ENCODE results near the gene GP9. TPM values are rescaled to one million over a fixed set of nuclear protein-coding genes. Genes with fewer than 3 reads are reported as not detected.

GP9 gene
- total and polyA plus RNA-seq, 9 of the 15 experiments (the other 6 are each of a cell fraction or from before 2014, with no cell fraction given) = not detected

DNA sequence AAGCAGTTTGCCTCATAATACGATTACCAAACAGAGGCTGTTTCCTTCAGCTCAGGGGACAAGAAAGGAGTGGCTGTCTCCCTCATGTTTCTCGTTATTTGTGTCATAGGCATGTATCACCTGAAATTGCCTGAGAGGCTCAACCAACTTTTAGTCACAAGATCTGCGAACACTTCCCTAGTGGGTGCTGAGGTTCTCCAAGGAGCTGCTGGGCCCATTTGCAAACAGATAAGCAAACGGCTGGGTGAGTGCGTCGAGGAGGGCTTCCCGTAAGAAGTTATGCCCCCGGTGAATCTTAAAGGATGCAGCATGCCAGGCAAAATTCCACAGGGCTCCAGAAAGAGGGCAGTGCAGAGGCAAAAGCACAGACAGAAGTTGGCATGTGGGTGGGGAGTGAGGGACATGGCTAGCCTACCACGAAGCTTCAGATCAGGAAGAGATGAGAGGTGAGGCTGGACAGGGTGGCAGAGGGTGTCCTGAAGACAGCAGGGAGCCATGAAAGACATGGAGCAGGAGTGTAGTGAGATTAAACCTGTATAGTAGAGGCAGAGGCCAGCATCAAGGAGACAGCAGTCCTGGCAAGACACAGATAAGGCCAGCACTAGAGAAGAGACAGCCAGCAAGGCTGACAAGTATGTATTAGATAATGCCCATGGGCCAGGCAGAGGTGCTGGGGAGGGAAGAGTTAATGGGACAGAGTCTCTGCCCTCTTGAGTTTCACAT, 4.0 kb upstream of the GP9 start (continued):
- TF ChIP-seq ZHX1 (conservative IDR thresholded peaks at IDR 0.05; ENCODE audit: low read length) (no peak), CBFA2T3 (IDR thresholded peaks at IDR 0.05) (peak; percentile 92), STAT5A (IDR thresholded peaks at IDR 0.05; ENCODE audit: borderline replicate concordance, low read length) (0 out of 2 replicates have a peak, but pooled peaks have one; percentile 33), MAFF (IDR thresholded peaks at IDR 0.05; ENCODE audit: low read length) (no peak), ZBTB8A (IDR thresholded peaks at IDR 0.05; ENCODE audit: partially characterized antibody) (no peak), TEAD4 (IDR thresholded peaks at IDR 0.05; ENCODE audit: low read length) (peak; percentile 71), TEAD4 (CRISPR knock-in tag; IDR thresholded peaks at IDR 0.05; ENCODE audit: borderline replicate concordance) (no peak), DPF2 (IDR thresholded peaks at IDR 0.05) (peak; percentile 65; the same call in 1 of the 2 replicates), CBFB (CRISPR knock-in tag; IDR thresholded peaks at IDR 0.05) (no peak), SMAD2 (IDR thresholded peaks at IDR 0.05; ENCODE audit: low read depth, low read length) (no peak), CBFA2T2 (conservative IDR thresholded peaks at IDR 0.05) (peak; percentile 88), TAL1 (IDR thresholded peaks at IDR 0.05) (peak; percentile 75), ZBTB11 (CRISPR knock-in tag; IDR thresholded peaks at IDR 0.05) (no peak), GTF2B (IDR thresholded peaks at IDR 0.05; ENCODE audit: extremely low read depth, insufficient read length) (no peak), SRSF9 (IDR thresholded peaks at IDR 0.05; ENCODE audit: borderline replicate concordance, low read depth, low read length) (no peak), RBM14 (IDR thresholded peaks at IDR 0.05; ENCODE audit: borderline replicate concordance, insufficient read depth, low read depth, low read length) (no peak)
- TF ChIP-seq, protein P1, sequence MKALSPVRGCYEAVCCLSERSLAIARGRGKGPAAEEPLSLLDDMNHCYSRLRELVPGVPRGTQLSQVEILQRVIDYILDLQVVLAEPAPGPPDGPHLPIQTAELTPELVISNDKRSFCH (CRISPR knock-in tag; IDR thresholded peaks at IDR 0.05) = no peak
- TF ChIP-seq, protein P1 (tag; IDR thresholded peaks at IDR 0.05) = 0 out of 2 replicates have a peak, but pooled peaks have one; percentile 28
- TF ChIP-seq, protein P2, sequence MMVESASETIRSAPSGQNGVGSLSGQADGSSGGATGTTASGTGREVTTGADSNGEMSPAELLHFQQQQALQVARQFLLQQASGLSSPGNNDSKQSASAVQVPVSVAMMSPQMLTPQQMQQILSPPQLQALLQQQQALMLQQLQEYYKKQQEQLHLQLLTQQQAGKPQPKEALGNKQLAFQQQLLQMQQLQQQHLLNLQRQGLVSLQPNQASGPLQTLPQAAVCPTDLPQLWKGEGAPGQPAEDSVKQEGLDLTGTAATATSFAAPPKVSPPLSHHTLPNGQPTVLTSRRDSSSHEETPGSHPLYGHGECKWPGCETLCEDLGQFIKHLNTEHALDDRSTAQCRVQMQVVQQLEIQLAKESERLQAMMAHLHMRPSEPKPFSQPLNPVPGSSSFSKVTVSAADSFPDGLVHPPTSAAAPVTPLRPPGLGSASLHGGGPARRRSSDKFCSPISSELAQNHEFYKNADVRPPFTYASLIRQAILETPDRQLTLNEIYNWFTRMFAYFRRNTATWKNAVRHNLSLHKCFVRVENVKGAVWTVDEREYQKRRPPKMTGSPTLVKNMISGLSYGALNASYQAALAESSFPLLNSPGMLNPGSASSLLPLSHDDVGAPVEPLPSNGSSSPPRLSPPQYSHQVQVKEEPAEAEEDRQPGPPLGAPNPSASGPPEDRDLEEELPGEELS (CRISPR knock-in tag; IDR thresholded peaks at IDR 0.05; ENCODE audit: borderline replicate concordance) = no peak
